GM12801 (cell line): ENCODE measurements around the gene PSMD2.

Experiments
- CTCF ChIP-seq: IDR thresholded peaks from one replicate; pipeline ENCODE4 v1.5.1; 2011; ENCODE audit warnings: control low read depth; ENCODE audit not compliant: insufficient read length; ENCODE audit errors: extremely low read depth

Gene PSMD2

GRCh38 chr3:184346480-184347190 is 47.6 kb downstream of the PSMD2 start:
- no peak for TF ChIP-seq CTCF

- no peak for TF ChIP-seq CTCF
Measured at GRCh38 chr3:184347321-184348056, 48.4 kb downstream of the PSMD2 start.

- TF ChIP-seq CTCF: no peak
Measured at GRCh38 chr3:184348057-184348382, 49.0 kb downstream of the PSMD2 start.

- TF ChIP-seq CTCF: no peak
Measured at GRCh38 chr3:184349563-184350470, 50.8 kb downstream of the PSMD2 start.

- TF ChIP-seq CTCF: no peak
Measured at GRCh38 chr3:184350618-184351017, 51.6 kb downstream of the PSMD2 start.

- TF ChIP-seq CTCF: no peak
Measured at GRCh38 chr3:184351511-184352148, 52.6 kb downstream of the PSMD2 start.

GRCh38 chr3:184352149-184352785 is 53.2 kb downstream of the PSMD2 start:
- TF ChIP-seq CTCF: no peak
